Stimulated activated CD8-positive, alpha-beta memory T cell treated with anti-CD3 and anti-CD28 coated beads, Interleukin-12 subunit alpha, Interleukin-12 subunit beta, amount 100 ng/mL, for 4 hours (primary cell): ENCODE measurements around the gene EP300.
"Not testable (repeated sequence)": the region's sequence is repeated elsewhere in the genome, so short reads cannot be mapped to it uniquely, and the experiment has no call there.

ENCODE experiments used
- DNase-seq: peaks from one replicate; pipeline ENCODE4 v3.0.0-alpha.2; 2020; ENCODE audit warnings: low read depth

Gene EP300

DNA sequence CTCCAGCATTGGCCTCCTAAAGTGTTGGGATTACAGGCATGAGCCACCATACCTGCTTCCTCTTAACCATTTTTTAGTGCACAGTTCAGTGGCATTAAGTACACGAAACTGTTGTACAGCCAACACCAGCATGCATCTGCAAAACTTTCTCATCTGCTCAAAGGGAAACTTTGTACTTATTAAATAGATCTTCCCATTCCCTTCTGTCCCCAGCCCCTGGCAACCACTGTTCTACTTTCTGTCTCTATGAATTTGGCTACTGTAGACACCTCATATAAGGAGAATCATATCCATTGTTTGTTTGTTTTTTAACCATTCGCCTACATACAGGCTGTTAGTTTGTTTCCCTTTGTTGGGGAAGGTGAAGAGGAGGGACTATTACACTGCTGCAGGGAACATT lies 6.5 kb upstream of the EP300 start:
- DNase-seq, result no peak

DNA sequence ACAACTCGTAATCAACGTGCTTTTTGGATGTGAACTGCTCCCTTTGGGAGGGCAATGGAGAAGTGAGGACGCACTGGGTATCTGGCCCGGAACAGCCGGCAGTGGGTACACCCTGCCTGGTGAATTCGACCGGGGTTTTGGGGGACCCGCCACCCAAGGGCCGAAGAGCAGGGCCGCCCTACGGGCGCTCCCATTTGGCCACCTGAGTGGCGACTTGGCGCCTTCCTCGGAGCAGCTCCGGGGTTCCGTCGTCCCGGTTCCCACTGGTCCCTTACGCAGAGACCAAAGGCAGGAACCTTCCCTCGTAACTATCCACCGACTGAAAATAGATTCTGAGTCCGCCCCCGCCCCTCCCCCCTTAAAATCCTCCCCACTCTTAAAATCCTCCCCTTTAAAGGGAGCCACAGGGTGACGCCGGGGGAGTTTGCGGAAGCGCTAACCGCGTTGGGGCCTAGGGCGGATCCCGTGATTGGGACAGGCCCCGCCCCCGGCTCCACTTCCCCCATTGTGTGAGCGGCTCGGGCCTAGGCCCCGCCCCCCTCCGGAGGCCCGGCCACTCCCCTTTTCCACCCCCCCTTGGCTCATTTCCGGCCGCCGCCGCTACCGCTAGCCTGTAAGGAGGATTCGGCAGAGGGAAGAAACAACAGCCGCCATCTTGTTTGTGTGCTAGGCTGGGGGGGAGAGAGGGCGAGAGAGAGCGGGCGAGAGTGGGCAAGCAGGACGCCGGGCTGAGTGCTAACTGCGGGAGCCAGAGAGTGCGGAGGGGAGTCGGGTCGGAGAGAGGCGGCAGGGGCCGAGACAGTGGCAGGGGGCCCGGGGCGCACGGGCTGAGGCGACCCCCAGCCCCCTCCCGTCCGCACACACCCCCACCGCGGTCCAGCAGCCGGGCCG lies 1.0 kb upstream of the EP300 start:
- DNase-seq, result peak; percentile 100

DNA sequence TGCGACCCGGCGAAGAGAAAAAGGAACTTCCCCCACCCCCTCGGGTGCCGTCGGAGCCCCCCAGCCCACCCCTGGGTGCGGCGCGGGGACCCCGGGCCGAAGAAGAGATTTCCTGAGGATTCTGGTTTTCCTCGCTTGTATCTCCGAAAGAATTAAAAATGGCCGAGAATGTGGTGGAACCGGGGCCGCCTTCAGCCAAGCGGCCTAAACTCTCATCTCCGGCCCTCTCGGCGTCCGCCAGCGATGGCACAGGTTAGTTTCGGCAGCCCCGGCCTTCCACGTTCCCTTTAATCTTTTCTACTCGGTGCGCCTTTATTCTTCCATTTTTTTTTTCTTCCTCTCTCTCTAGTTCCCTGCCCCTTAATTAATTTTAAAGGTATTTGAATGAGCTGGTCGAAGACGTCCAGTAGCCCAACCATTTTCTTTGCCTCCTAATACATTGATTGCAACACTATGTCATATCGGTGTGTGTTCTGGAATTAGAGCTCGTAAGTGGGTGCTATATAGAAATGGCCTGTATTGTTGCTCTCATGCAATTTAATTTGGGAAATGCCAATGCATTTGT lies 537 bp downstream of the EP300 start:
- no peak for DNase-seq

DNA sequence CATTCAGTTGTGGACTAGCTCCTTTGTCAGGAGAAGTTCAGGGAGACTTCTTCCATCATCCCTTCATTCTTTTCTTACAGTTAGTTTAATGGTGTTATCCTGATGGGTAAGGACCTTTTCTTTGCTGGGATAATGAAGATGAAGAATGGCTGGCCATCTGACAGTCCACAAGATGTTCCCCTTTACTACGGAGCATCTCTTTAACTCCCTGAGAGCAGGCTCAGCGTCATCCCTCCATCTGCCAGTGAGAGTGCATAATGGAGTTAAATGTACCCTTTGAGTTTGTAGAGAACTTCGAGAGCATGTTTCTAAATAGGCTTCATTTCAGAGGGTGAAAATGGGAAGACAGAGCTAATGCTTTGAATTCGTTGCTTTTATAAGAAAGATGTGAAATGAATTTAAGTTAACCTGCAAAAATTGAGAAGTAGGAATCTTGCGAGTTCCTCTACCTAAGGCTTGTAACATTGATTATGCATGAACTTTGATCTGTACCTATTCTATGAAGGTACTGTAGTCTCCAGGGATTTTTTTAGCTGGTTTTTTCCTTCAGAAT lies 1.7 kb downstream of the EP300 start:
- no peak for DNase-seq

DNA sequence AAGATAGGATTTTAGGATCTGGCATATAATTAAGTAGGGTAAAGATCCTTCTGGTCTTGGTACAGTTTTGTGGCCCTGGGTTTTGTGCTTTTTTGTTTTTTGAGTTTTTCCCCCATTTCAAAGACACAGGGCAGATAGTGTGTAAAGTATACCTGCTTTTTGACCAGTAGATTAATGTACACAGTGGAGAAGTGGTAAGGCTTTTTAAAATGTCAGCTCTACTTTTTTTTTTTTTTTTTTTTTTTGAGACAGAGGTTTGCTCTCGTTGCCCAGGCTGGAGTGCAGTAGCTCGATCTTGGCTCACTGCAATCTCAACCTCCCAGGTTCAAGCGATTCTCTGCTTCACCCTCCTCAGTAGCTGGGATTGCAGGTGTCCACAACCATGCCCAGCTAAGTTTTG lies 4.0 kb downstream of the EP300 start:
- DNase-seq, result no peak

DNA sequence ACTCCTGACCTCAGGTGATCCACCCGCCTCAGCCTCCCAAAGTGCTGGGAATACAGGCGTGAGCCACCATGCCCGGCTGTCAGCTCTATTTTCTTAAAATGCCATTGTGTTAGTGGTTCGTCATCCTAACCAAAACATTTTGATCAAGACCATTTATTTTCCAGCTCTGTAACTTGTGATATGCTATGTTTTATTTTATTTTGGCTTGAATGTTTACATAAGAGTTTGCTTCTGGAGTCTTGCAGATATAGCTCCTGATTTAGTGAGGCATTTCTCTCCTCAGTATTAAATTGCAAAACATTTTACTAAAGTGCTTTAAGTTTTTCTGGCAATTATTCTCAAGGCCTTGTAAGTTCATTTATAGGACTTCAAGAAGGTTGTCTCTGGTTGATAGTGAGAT lies 4.4 kb downstream of the EP300 start:
- DNase-seq, result no peak

DNA sequence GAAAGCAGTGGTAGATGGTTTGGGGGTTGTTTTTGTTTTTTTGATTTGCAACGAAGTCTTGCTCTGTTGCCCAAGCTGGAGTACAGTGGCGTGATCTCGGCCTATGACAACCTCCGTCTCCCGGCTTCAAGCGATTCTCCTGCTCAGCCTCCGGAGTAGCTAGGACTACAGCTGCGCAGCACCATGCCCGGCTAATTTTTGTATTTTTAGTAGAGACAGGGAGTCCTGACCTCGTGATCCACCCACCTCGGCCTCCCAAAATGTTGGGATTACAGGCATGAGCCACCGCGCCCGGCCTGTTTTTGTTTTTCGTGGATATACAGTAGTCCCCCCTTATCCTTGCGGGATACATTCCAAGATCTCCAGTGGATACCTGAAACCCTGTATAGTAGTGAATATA lies 6.6 kb downstream of the EP300 start:
- no peak for DNase-seq

DNA sequence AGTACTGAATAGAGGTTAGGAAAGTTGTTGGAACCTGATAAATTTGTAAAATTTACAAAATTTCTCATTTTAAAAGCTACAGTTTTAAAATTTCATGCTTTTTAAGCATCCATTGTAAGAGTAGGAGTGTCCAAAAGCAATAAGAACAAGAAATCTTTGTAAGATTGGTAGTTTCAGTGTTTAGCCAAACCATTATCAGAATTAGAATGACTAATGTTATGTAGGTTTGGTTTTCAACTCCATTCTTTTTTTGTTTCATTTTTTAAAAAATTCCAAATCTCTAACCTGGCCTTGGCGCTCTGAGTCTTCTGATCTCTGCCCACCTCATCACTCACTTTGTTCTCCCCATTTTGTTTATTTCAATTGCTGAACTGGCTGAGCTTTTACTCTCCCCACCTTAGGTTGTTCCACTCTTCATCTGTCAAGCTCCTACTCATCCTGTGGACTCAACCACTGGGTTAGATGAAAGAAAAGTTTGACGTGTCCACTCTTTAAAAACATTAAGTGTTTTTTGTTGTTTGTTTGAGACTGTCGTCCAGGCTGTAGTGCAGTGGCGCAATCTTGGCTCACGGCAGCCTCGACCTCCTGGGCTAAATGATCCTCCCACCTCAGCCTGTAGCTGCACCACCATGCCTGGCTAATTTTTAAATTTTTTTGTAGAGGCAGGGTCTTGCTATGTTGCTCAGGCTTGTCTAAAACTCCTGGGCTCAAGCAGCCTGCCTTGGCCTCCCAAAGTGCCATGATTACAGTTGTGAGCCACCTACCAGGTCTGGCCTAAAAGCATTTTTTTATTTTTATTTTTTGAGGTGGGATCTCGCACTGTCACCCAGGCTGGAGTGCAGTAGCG lies 14.0 kb downstream of the EP300 start:
- DNase-seq, result no peak

DNA sequence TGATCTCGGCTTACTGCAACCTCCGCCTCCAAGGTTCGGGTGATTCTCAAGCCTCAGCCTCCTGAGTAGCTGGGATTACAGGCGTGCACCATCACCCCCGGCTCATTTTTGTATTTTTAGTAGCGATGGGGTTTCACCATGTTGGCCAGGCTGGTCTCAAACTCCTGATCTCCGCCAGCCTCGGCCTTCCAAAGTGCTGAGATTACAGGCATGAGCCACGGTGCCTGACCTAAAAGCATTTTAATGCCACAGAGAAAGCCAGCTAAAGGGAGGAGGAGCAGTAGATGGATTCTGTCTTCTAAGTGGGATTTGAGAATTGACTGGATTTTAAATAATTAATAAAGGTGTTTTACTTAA lies 14.6 kb downstream of the EP300 start:
- not testable (repeated sequence) for DNase-seq

DNA sequence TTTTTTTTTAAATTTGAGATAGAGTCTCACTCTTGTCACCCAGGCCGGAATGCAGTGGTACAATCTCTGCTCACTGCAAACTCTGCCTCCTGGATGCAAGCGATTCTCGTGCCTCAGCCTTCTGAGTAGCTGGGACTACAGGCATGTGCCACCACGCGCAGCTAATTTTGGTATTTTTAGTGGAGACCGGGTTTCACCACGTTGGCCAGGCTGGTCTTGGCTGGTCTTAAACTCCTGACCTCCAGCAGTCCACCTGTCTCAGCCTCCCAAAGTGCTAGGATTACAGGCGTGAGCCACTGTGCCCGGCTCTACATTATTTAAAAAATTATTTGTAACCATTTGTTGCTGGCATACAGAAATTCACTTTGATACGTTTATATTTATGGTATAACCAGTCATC lies 18.6 kb downstream of the EP300 start:
- DNase-seq, result no peak

DNA sequence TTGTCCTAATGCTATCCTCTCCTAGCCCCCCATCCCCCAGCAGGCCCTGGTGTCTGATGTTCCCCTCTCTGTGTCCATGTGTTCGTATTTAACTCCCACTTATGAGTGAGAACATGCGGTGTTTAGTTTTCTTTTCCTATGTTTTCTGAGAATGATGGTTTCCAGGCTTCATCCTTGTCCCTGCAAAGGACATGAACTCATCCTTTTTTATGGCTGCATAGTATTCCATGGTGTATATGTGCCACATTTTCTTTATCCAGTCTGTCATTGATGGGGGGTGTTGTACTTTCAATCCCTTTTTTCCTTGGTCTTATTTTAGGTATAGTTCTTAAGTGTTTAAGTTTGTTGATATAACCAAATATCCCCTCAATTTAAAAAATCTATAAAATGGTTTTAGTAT lies 23.9 kb downstream of the EP300 start:
- DNase-seq, result no peak

DNA sequence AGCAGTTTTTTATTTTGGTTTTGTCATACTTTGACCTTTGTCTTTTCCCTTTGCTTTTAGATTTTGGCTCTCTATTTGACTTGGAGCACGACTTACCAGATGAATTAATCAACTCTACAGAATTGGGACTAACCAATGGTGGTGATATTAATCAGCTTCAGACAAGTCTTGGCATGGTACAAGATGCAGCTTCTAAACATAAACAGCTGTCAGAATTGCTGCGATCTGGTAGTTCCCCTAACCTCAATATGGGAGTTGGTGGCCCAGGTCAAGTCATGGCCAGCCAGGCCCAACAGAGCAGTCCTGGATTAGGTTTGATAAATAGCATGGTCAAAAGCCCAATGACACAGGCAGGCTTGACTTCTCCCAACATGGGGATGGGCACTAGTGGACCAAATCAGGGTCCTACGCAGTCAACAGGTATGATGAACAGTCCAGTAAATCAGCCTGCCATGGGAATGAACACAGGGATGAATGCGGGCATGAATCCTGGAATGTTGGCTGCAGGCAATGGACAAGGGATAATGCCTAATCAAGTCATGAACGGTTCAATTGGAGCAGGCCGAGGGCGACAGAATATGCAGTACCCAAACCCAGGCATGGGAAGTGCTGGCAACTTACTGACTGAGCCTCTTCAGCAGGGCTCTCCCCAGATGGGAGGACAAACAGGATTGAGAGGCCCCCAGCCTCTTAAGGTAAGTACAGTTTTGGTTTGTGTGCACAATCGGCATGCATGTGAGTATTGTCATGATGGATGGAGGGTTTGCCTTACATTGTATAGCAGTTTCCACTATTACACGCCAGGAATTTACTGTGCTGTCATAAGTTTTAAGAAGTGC lies 25.0 kb downstream of the EP300 start:
- no peak for DNase-seq

DNA sequence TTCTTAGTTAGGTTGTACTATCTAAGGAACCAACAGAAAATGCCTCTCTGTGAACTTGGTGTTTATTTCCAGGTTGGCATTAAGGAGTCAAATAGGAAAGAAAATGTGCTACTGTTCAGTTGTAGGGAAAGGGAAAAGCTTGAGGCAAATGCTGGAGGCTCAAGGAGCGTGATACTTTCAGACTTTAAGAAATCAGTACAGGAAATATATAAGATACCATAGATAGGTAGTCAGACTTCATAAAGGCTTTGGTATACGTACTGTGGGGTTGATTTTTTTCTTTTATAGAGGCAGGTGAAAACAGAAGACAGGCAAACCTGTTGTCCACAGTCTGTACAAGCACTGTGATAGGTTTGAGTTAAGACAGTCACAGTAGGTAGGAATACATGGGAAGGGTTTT lies 30.8 kb downstream of the EP300 start:
- DNase-seq, result no peak

DNA sequence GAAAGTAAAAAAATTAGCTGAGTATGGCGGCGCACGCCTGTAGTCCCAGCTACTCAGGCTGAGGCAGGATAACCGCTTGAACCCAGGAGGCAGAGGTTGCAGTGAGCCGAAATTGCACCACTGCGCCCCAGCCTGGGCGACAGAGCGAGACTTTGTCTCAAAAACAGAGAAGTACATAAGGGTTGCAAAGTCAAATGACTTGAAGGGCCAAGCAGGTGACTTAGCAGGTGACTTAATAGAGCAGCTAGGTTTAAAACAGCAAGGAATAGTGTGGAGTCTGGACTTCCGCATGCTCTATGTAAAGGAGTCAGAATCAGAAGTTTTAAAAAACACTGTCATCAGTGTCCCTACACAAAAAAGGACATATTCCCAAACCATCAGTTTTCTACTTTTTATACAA lies 31.7 kb downstream of the EP300 start:
- no peak for DNase-seq

DNA sequence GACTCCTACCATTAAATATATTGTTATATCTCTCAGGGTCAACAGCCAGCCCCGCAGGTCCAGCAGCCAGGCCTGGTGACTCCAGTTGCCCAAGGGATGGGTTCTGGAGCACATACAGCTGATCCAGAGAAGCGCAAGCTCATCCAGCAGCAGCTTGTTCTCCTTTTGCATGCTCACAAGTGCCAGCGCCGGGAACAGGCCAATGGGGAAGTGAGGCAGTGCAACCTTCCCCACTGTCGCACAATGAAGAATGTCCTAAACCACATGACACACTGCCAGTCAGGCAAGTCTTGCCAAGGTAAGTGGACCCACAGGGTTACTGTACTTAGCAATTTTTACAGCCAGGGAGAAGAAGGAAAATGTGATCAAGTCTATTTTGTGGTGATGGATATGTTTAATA lies 35.1 kb downstream of the EP300 start:
- DNase-seq, result no peak

DNA sequence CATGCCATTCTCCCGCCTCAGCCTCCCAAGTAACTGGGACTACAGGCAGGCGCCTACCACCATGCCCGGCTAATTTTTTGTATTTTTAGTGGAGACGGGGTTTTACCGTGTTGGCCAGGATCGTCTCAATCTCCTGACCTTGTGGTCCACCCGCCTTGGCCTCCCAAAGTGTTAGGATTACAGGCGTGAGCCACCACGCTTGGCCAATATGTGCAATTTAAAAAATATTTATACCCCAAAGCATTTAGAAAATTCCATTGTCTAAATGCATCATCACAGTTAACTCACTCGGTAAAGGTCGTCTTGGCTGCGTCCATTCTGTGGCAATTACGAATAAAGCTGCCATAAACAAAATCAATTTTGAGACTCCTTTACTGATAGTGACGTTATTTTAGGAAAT lies 36.2 kb downstream of the EP300 start:
- DNase-seq, result no peak

DNA sequence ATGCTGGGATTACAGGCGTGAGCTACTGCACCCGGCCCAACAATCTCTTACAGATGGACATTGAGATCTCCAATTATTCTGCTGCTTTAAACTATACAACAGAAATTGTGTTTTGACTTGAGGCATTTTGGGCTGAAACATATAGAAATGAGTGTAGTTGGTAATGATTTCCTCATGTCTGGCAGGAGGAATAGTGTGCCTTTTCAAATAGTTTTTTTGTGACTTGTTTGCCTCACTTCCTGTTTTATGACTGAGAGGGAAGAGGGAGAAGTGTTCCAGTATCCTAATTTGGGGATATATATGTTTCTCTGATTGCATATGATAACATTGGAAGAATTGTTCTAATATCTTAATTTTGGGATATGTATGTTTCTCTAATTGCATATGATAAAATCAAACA lies 40.2 kb downstream of the EP300 start:
- DNase-seq, result no peak

DNA sequence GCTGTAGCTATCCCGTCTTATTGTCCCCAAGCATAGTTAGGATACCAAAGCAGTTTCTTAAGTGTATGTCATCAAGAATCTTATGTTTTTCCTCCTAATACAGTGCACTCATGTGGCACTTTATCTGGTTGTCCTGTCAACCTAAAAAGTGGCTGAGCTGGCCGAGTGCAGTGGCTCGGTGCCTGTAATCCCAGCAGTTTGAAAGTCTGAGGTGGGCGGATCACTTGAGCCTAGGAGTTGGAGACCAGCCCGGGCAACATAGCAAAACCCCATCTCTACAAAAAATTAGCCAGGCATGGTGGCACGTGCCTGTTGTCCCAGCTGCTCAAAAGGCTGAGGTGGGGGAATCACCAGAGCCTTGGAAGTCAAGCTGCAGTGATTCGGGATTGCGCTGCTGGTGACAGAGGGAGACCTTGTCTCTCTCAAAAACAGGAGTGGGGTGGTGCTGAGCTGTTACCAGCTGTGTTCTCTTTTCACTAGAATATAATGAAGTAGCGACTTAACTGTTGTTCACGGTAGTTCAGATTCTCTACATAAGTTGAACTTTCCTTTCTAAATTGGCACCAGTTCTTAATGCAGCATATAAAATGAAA lies 48.1 kb downstream of the EP300 start:
- no peak for DNase-seq

DNA sequence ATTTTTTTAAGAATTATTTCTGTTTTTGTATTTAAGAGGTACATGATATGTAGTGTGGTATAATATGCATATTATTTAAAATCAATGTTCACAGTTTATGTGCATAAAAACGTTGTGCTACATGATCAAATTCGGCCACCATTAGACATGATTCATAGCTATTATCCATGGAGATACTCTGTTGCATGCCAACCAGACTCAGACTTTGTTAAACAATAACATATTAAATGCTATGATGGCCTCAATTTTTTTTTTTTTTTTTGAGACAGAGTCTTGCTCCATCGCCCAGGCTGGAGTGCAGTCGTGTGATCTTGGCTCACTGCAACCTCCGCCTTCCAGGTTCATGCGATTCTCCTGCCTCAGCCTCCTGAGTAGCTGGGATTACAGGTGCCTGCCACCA lies 53.5 kb downstream of the EP300 start:
- not testable (repeated sequence) for DNase-seq

DNA sequence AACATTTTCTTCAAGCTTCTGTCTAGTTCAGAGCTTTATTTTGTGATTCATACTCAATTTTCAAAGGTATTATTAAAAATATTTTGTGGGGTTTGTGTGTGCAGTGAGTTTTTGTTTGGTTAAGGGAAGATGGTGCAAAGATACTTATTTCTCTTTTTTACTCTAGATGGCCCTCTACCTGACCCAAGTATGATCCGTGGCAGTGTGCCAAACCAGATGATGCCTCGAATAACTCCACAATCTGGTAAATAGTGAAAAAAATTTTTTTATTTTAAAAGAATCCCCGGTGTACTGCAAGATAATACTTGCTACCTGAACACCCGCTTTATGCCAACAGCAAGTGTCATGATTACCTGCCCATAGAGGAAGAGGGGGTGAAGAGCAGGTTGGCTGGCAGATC lies 54.2 kb downstream of the EP300 start:
- DNase-seq, result no peak

DNA sequence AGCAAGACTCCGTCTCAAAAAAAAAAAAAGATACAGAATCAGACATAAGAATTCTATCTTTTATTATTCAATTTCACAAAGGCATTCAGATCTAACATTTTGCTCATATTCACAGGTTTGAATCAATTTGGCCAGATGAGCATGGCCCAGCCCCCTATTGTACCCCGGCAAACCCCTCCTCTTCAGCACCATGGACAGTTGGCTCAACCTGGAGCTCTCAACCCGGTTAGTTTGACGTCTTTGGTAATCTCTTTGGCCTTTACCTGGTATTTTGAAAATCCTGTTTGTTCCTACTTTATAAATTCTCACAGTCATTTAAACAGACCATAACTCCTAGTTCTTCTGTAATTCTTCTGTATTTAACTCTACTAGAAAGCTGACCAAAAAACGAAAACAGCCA lies 55.3 kb downstream of the EP300 start:
- DNase-seq, result no peak

DNA sequence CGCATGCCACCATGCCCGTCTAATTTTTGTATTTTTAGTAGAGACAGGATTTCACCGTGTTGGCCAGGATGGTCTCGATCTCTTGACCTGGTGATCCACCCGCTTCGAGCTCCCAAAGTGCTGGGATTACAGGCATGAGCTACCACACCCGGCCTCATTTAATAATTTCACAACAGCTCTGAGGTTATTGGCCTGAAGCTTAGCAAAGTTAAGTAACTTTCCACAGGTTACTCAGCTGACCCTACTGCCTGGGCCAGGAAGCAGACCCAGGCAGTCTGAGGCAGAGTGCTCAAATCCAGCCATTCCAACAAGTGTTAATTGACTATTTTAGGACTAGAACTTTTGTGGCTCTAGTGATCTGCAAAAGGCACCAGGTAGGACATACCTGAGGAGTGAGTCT lies 60.5 kb downstream of the EP300 start:
- no peak for DNase-seq
